GM21723 (cell line): Measurements from ENCODE around the gene ITIH4.

Experiments
- ATAC-seq: cut with Tn5 transposase; IDR thresholded peaks from one replicate; pipeline ENCODE4 v1.9.1; 2021; ENCODE audit warnings: mild to moderate bottlenecking, moderate library complexity; ENCODE audit not compliant: unreplicated experiment

Gene ITIH4

GRCh38 chr3:52805270-52806039 lies 25.0 kb downstream of the ITIH4 start:
- no peak for ATAC-seq

GRCh38 chr3:52801839-52802238 lies 28.6 kb downstream of the ITIH4 start:
- no peak for ATAC-seq

- ATAC-seq = no peak
Measured at GRCh38 chr3:52800079-52800478, 30.4 kb downstream of the ITIH4 start.

- ATAC-seq = no peak
Measured at GRCh38 chr3:52798978-52799476, 31.4 kb downstream of the ITIH4 start.

GRCh38 chr3:52798376-52798977 lies 32.0 kb downstream of the ITIH4 start:
- no peak for ATAC-seq

GRCh38 chr3:52796411-52796810 lies 34.1 kb downstream of the ITIH4 start:
- ATAC-seq = no peak

- ATAC-seq = no peak
Measured at GRCh38 chr3:52795298-52795900, 35.1 kb downstream of the ITIH4 start.

GRCh38 chr3:52794612-52795099 lies 35.8 kb downstream of the ITIH4 start, which contains the start of gene ITIH3:
Gene ITIH3, plus strand, starts transcription at chr3:52794796. Its CDS starts 8 bp downstream, at chr3:52794804.
- no peak for ATAC-seq

GRCh38 chr3:52793702-52794611 lies 36.5 kb downstream of the ITIH4 start:
- no peak for ATAC-seq

GRCh38 chr3:52792961-52793695 lies 37.3 kb downstream of the ITIH4 start:
- ATAC-seq = no peak

GRCh38 chr3:52792413-52792812 lies 38.1 kb downstream of the ITIH4 start:
- no peak for ATAC-seq

GRCh38 chr3:52791928-52792327 lies 38.5 kb downstream of the ITIH4 start:
- ATAC-seq = no peak

- no peak for ATAC-seq
Measured at GRCh38 chr3:52791366-52791765, 39.1 kb downstream of the ITIH4 start.

GRCh38 chr3:52790741-52791140 lies 39.7 kb downstream of the ITIH4 start:
- ATAC-seq = no peak

- no peak for ATAC-seq
Measured at GRCh38 chr3:52790337-52790736, 40.1 kb downstream of the ITIH4 start.

GRCh38 chr3:52789746-52790040 lies 40.8 kb downstream of the ITIH4 start:
- no peak for ATAC-seq

GRCh38 chr3:52788890-52789745 lies 41.4 kb downstream of the ITIH4 start:
- ATAC-seq = no peak

GRCh38 chr3:52787672-52788625 lies 42.5 kb downstream of the ITIH4 start:
- ATAC-seq = no peak
